Measurements from ENCODE around the gene ZNFX1. TPM values are rescaled to one million over a fixed set of nuclear protein-coding genes. Genes with fewer than 3 reads are reported as not detected.

ZNFX1 gene
- total RNA-seq, 1 donor from 2014 or later: 27.5 TPM

GRCh38 chr20:49248879-49249665 is 28.8 kb downstream of the ZNFX1 start:
- intact Hi-C loops (cut with DNase I): no loop called here
- Histone ChIP-seq H3K36me3 (peaks cover 0 to 87% of the 10 kb centered on the region in 2 donors), H3K27me3 (no peaks in the 10 kb centered on the region), H3K9me3 (no peaks in the 10 kb centered on the region), H3K4me1 (peaks cover 8% of the 10 kb centered on the region), H3K4me3 (no peak overlapping the region), H3K27ac (no peak overlapping the region)
- DNase-seq (ENCODE audit: extremely low spot score in 2 of 2): no peak
- TF ChIP-seq CTCF (IDR thresholded peaks at IDR 0.05) (no peak), POLR2A (IDR thresholded peaks at IDR 0.05) (no peak), POLR2AphosphoS5 (IDR thresholded peaks at IDR 0.05; ENCODE audit: insufficient read depth in 1 of 2, low read depth in 1 of 2) (no peak)

DNA sequence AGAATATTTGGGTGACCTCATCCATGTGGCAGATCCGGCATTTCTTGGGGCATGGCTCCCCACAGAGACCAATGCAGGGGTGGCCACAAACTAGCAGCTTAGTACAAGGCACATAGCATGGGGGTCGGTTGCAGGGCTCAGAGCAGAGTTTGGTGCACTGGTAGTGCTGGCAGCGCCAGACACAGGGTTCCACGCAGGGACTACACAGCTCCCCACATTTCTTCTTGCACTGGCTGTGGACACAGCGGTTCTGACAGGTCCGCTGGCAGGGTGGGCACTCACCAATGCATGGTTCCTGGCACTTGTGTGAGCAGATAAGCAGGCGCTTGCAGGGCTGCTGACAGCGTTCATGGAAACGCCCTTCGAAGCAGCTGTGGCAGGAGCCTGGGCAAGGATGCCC is 29.6 kb downstream of the ZNFX1 start:
- H3K9me3 ChIP-seq: no peaks in the 10 kb centered on the region
- H3K4me3 ChIP-seq: no peak overlapping the region
- H3K4me1 ChIP-seq: peaks cover 8% of the 10 kb centered on the region
- no peaks in the 10 kb centered on the region for H3K27me3 ChIP-seq
- TF ChIP-seq CTCF (IDR thresholded peaks at IDR 0.05) (no peak), POLR2AphosphoS5 (IDR thresholded peaks at IDR 0.05; ENCODE audit: insufficient read depth in 1 of 2, low read depth in 1 of 2) (no peak), POLR2A (IDR thresholded peaks at IDR 0.05) (no peak)
- H3K36me3 ChIP-seq: peaks cover 0 to 87% of the 10 kb centered on the region in 2 donors
- no peak overlapping the region for H3K27ac ChIP-seq
- intact Hi-C loops (cut with DNase I): no loop called here
- DNase-seq (ENCODE audit: extremely low spot score in 2 of 2): no peak

GRCh38 chr20:49247792-49248191 is 30.1 kb downstream of the ZNFX1 start:
- Histone ChIP-seq H3K27me3 (no peaks in the 10 kb centered on the region), H3K4me1 (peaks cover 8% of the 10 kb centered on the region), H3K36me3 (peaks cover 0 to 87% of the 10 kb centered on the region in 2 donors), H3K4me3 (no peak overlapping the region), H3K27ac (no peak overlapping the region), H3K9me3 (no peaks in the 10 kb centered on the region)
- intact Hi-C loops (cut with DNase I): no loop called here
- TF ChIP-seq CTCF (IDR thresholded peaks at IDR 0.05) (no peak), POLR2A (IDR thresholded peaks at IDR 0.05) (no peak), POLR2AphosphoS5 (IDR thresholded peaks at IDR 0.05; ENCODE audit: insufficient read depth in 1 of 2, low read depth in 1 of 2) (no peak)
- no peak for DNase-seq (ENCODE audit: extremely low spot score in 2 of 2)

DNA sequence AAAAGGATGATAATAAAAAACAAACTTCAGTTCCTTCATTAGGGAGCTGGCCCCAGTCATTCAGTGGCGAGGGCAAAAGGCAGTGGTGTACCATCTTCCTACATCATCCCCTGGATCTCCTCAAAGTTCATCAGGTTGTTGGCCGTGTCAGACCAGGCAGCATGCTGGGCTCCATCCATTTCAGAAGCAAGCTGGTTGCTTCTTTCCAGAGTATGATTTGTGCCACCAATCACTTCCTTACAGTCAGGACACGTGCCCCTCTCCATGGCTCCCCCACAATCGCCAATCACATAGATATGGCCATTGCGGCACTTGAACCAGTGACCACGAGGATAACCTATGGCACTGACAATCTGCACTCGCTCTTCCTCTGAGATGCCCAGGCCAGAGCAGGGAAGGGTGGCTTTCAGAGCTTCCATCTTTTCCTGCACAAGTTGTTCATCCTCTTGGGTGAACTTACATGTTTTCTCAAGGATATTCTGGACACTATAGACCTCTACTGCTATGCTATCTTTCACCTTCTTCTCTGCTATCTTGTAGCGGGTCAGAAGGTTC is 30.6 kb downstream of the ZNFX1 start:
- no peak for TF ChIP-seq CTCF (IDR thresholded peaks at IDR 0.05)
- no peak for TF ChIP-seq POLR2AphosphoS5 (IDR thresholded peaks at IDR 0.05; ENCODE audit: insufficient read depth in 1 of 2, low read depth in 1 of 2)
- TF ChIP-seq POLR2A (IDR thresholded peaks at IDR 0.05): no peak
- Histone ChIP-seq H3K4me1 (peaks cover 8% of the 10 kb centered on the region), H3K27me3 (no peaks in the 10 kb centered on the region), H3K9me3 (no peaks in the 10 kb centered on the region), H3K4me3 (no peak overlapping the region), H3K36me3 (peaks cover 0 to 87% of the 10 kb centered on the region in 2 donors), H3K27ac (no peak overlapping the region)
- DNase-seq (ENCODE audit: extremely low spot score in 2 of 2): no peak
- intact Hi-C loops (cut with DNase I): no loop called here

All from vagina (tissue), 2 donors.